GM18909 (cell line): ENCODE measurements around the gene OPA3.

Source experiments
- ATAC-seq: cut with Tn5 transposase; IDR thresholded peaks from one replicate; pipeline ENCODE4 v1.9.1; 2021; ENCODE audit warnings: mild to moderate bottlenecking; ENCODE audit not compliant: unreplicated experiment, poor library complexity

The OPA3 gene

DNA sequence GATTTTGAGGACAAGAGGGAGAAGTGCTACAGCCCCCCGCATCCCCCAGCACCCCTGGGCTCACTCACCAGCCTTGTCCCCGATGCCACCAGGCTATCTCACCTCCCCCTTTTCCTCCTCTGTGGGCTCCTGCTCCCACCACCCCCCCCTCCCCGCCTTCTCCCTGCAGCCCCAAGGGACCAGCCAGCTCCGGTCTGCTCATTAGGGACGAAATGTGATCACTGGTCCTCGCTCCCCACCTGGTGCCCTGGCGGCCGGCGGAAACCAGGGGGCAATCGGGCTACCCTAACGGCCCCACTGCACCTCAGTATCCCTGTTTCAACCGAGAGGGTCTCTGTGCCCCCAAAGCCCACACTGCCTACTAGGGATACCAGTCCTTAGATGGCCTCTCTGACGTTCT, 14.7 kb upstream of the OPA3 start:
- no peak for ATAC-seq

DNA sequence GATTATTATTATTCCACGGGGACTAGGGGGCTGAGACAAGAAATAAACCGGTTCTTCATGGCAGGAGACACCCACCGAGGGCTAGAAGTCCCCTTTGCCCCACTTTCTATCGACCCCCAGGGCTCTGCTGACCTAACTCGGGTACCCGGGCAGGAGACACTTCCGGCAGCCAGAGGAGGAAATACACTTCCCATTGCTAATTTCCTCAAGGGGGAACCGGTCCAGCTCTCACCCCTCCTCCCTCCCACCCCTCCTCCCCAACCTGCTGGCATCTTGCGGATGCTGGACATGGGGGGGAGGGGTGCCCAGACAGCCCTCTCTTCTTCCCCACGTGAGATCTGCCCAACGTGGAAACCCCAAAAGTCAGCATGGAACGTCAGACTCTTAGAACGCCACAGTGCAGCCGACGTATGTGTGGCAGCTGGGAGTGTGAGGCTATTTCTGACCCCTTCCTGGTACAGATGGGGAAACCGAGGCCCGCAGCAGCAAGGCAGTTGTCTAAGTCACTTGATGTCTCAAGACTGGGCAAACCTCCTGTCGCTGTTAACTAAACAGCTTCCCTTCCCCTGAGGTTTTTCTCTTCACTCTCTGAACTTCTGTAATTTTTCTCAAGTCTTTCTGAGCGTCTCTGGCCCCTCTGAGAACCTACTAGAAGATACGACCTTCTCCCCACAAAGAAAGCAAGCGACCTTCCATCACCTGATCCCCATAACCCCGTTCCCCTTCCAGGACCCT, 13.8 kb upstream of the OPA3 start:
- no peak for ATAC-seq

DNA sequence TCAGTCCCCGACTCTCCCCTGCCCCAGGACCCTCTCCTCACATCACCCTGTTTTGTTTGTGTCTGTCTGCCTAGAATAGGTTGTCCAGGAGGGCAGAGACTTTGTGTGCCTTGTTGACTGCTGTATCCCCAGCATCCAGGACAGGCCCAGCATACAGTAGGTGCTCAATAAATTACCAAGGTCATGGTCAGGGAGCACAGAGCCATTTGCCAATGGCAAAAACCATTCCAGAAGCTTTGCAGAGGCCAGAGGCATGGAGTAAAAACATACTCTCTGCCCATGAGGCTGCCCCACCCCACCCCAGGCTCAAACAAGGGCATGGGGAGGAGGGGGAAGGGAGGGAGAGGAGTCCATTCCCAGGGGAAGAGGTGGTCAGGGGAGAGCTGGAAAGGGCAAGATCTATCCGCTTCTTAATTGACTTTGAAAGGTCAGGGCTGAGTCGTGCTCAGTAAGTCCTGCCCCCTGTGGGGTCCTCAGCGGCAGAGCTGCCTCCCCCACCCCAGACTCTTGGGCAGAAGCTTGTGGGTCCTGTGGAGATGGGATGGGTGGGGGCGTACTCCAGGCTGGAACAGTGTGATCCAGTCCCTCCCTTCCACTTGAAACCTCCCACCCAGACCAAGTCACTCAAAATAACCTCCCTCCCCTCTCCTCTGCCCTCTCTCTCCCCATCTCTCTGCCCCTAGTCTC, 13.0 kb upstream of the OPA3 start:
- no peak for ATAC-seq

DNA sequence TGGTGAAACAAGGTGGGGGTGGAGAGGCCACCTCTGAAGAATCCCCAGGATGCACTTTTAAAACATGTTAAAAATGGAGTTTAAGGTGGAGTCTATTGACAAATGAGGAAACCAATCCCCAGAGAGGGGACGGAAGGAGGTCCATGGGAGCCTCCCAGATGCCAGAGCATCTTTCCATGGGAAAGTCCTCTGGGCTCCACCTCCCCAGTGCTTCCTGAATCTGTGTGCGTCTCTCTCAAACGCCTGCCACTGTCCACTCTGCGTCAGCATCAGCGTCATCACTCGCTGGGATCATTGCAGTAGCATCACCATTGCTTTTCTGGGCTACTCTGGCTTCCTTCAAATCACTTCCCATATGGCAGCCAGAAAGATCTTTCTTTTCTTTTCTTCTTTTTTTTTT, 11.2 kb upstream of the OPA3 start:
- no peak for ATAC-seq

DNA sequence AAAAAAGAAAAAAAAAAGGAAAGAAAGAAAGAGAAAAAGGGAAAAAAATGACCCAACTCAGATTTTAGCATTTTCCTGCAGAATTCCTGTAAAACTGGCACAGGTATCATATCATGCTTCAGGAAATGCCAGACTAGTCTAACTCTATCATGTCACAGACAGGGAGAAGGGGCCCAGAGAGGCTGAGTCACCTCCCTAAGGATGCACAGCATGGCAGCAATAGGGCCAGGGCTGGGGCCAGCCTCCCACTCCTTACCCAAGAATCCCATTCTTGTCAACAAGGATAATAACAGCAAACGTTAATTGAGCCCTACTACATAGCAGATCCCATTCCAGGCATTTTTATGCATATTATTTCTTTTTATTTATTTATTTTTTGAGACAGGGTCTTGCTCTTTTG, 8.9 kb upstream of the OPA3 start:
- ATAC-seq = no peak

DNA sequence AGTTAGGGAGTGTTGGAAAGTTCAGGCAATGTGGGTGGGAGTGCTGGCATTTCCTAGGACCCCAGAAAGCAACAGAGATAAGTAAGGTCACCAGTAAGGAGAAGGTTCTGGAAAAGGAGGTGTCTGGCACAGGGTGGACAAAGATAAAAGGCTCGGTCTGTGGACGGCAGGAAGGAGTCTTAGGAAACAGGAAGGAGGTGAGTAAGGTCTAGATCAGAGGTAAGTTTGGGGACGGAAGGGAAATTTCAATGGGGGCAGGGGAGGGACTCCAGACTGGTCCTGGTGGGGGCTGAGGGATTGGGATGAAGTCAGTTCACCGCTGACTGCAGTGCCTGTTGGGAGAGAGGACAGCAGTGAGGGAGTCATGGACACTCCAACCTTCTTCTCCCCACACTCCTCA, 7.8 kb upstream of the OPA3 start:
- ATAC-seq = no peak

DNA sequence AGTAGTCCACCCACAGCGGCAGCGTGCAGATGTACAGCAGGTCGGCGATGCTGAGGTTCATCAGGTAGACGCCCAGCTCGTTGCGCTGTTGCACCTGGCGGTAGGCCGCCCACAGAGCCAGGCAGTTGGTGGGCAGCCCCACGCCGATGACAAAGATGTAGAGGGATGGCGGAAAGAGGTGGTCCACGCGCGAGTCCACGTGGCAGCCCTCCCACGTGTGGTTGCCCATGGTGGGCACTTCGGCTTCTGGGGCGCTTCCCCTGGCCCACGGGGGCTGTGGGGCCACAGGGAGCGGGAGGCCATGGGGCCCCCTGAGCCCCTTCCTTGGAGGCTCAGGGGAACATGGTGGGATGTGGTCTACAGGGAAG, 7.0 kb upstream of the OPA3 start:
- ATAC-seq = no peak

DNA sequence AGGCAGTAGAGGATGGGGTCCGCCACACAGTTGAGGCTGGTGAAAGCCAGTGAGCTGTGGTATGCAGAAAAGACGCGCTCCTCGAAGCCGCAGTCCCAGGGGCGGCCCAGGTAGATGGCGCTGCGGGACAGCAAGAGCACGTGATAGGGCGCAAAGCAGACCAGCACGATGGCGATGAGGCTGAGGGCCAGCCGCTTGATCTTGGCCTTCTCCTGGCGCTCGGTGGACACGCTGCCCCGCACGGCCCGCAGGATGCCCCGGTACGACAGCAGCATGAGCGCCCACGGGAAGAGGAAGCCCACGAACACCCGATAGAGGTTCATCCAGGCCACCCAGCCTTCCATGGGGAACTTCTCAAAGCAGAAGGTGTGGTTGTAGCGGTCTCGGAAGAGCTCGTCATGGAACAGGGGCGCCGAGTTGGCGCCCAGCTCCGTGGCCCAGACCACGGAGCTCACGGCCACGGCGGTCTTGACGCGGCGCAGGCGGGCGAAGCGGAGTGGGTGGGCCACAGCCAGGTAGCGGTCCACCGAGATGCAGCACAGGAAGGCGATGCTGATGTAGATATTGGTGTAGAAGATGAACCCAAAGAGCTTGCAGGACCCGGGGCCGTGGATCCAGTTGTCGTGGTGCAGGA, 6.5 kb upstream of the OPA3 start:
- ATAC-seq = no peak

DNA sequence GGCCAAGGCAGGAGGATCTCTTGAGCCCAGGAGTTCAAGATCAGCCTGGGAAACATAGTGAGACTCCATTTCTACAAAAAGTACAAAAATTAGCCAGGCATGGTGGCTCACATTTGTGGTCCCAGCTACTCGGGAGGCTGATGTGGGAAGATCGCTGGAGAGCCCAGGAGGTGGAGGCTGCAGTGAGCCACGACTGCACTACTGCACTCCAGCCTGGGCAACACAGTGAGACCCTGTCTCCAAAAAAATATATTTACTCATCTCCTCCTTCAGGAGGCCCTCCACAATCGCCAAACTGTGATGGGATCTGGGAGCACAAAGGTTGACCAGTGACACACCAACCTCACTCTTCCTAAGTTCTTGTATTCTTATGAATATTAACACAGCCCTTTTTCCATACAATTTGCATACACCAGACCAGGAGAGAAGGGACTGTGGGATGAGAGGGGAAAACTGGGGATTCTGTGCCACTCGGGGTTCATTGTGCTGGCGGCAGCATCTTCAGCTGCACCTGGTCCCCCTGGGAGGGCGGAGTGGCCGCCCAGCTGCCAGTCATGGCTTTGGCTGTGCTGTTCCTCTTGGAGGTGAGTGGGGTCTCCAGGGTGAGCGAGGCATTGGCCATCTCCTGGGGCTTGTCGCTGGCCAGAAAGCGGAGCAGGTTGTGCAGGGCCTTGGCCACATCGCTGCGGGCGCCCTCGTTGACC, 5.8 kb upstream of the OPA3 start:
- no peak for ATAC-seq

DNA sequence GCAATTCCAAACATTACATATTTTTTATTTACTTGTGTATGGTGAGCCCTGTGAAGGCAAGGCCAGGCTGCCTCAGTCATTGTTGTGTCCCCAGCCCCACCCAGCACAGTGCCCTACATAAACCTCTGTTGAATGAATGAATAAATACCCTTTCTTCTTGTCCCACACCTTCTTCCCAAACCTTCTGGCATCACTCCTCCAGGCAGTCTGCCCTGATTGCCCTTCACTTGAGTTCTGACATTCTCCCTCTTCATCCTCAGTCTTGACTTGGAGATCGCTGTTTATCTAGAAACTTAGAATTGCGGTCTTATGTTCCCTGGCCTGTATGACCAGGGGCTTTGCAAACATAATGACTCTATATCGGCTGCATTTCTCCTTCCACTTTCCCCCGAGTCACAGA, 5.2 kb upstream of the OPA3 start:
- ATAC-seq = no peak

DNA sequence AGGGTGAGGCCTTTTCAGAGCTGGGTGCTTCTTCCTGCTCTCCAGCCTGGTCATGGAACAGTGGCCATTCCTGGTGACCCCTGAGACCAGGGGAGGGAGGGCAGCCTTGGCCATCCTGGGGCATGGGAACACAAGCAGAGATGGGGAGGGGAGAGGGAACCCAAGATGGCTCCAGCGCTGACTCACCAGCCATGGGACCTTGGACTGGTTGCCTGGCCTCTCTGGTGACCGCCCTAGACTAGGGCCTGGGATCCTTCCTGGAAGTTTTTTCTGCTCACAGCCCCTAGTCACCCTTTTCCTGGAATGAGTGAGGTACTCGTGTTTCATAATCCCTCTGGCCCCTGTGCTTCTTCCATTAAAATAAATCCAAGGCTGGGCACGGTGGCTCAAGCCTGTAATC, 3.3 kb upstream of the OPA3 start:
- ATAC-seq = no peak

DNA sequence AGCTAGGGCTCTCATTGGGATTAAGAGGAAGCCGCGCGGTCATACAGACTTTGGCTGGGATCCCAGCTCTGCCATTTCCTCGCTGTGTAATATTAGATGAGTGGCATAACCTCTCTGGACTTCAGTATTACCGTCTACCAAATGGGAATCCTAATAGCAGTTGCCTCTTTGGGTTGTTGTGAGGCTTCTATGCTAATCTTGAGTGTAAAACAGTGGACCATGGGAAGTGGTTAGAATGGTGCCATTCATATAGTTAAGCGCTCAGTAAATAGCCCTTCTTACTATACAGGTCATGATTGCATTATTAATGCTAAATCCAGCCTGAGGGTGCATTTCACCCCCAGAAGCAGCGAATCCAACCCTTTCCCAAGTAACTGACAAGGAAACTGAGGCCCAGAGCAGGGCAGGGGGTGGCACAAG, 566 bp upstream of the OPA3 start:
- no peak for ATAC-seq

DNA sequence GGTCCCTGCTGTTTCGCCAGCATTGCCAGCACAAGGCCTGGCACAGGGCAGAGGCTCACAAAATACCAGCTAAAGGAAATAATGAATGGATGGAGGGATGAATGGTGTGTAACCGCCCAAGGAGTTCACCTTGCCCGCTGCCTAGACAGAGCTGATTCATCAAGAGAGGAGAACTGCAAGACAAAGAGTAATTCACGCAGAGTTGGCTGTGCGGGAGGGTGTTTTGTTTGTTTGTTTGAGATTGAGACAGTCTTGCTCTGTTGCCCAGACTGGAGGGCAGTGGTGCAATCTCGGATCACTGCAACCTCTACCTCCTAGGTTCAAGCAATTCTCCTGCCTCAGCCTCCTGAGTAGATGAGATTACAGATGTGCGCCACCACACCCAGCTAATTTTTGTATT, 3.0 kb downstream of the OPA3 start:
- no peak for ATAC-seq

DNA sequence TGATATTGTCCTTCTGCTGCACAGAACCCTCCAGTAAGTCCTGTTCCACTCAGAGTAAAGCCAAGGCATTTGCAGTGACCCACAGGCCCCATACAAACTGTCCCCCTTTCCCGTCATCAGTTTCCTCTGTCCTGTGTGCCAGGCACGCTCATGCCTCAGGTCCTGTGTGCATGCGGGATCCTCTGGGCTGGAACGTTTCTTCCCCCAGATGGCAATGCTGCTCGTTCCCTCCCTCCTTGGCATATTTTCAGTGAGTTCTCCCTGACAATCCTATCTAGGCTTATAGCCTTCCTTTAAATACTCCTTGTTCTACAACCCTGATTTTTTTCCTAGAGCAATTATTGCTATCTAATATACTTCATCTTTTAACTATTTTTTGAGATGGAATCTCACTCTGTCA, 5.7 kb downstream of the OPA3 start:
- ATAC-seq = no peak

DNA sequence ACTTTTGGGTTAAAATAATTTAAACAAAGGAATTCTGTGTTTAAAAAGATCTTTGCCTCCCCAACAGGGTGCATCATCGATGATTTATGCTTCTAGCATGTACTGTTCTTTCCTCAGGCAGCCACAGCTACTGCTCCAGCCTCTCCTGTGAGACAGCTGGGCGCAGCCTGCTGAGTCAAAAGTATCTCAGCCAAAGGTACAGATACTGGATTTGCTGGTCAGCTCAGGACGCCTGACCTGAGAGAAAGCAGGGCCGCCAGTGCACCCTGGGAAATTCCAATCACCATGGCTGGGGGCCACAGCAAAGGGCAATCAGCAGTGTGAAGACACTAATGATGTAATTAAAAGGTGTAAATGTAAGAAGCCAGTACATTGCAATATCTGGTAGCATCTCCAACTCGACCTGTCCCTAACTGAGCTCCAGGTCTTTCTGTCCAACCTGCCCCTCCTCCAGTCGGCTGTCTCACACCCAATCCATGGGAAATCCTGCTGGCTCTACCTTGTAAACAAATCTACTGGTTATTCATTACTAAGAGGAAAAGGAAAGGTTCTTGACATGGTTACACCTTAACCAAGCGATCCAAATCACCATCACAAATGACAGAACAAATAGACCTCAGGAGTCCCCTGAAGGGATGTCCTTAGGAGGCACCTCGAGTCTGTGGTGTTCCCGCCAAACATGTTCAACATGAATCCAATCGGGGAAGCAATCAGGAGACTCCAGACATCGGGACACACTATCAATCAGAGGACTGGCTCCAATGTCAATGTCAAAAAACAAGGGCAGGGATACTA, 7.3 kb downstream of the OPA3 start:
- ATAC-seq = no peak

DNA sequence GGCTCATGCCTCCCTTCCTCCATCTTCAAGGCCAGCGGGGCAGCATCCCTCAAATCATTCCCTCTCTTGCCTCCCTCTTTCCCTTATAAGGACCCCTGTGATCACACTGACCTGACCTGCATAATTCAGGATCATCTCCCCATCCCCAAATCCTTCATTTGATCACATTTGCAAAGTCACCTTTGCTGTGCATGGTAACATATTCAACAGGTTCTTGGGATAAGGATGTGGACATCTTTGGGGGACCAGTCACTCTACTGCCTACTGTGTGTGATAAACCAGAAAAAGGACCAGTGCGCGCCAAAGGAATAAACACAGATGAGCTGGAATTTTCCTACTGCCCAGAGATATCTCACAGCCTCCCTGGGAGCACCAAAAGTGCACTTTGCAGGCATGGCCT, 7.9 kb downstream of the OPA3 start:
- ATAC-seq = no peak

DNA sequence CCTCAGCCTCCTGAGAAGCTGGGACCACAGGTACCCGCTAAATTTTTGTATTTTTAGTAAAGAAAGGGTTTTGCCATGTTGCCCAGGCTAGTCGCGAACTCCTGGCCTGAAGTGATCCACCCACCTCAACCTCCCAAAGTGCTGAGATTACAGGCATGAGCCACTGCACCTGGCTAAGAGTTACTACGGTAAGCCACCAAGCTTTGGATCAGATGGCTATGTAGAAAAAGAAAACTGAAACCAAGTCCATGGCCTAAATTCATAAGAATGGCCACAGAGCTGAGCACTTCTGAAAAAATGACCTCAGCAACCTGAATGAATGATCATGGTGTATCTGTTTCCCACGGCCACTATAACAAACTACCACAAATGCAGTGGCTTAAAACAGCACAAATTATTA, 9.4 kb downstream of the OPA3 start:
- no peak for ATAC-seq

DNA sequence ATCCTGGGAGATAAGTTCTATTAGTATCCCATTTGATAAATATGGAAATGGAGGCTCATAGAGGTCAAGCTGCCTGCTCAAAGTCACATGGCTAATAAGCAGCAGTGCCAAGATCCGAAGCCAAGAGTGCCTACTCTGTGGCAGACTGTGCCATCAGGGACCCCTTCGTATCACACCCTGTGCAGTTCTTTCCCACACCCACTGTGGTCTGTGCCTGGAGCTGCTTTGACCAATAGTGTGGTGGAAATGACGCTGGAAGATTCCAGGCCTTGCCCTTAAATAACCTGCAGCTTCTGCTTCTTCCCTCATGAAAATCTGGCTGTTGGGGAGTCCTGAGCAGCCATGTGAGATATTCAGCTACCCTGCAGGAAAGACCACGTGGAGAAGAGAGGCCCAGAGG, 10.1 kb downstream of the OPA3 start:
- ATAC-seq = no peak

DNA sequence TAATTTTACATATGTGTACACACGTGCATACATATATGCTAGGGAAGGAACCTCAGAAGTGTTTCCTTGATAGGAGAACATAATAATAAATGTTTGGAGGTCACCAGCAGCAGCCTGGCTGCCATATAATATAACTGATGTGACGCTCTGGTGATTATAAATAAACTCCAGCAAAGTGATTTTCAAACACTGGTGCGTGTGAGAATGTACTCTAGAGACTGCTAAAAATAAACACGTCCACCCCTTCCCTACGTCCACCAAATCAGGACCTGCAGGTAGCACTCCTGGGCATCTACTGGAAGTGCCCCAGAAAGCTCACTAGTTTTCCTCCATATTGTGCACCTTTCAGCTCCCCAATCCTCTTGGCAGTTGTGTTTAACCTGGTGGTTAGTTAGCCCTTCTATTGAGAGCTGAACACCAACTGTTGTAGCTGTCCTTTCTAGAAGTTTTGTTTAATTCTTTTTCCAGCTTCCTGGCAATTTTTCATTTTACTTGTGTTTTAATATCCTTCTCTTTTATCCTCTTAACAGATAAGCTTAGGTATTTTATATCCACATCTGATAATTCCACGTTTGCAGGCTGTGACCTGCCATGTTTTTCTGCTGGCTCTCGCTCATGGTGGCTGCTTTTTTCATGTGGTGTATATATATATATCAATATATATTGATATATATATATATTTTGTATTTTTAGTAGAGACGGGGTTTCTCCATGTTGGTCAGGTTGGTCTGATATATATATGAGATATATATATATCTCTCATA, 13.0 kb downstream of the OPA3 start:
- ATAC-seq = no peak
